Measurements from ENCODE around the gene SLC23A2.

- TF ChIP-seq CTCF (IDR thresholded peaks at IDR 0.05) = no peak
- TF ChIP-seq POLR2A (IDR thresholded peaks at IDR 0.05) = no peak
Measured at GRCh38 chr20:4833074-4833728, 168.1 kb downstream of the SLC23A2 start.
